Neural progenitor cell (in vitro differentiated cells): ENCODE results near the gene CBFB. TPM values are rescaled to one million over a fixed set of nuclear protein-coding genes. Genes with fewer than 3 reads are reported as not detected.

Experiments used
- DNase-seq: peaks from one replicate; pipeline ENCODE4 v3.0.0-alpha.2; 2016; ENCODE audit warnings: low spot score
- H2AFZ ChIP-seq: fragments of 200-600 bp; sonication (generic); replicated peaks from 2 replicates; pipeline ENCODE4 v1.6.1; 2016; ENCODE audit warnings: antibody characterized with exemption
- H3F3A ChIP-seq: fragments of 200-600 bp; sonication (generic); 2 replicates; pipeline ENCODE4 v1.6.1; 2016; ENCODE audit warnings: antibody characterized with exemption, low read depth
- H3K27ac ChIP-seq: fragments of 200-600 bp; sonication (generic); 2 replicates; pipeline ENCODE4 v1.5.1; 2016; ENCODE audit warnings: mild to moderate bottlenecking
- H3K27me3 ChIP-seq: fragments of 200-600 bp; sonication (generic); 2 replicates; pipeline ENCODE4 v1.6.1; 2016; ENCODE audit warnings: mild to moderate bottlenecking, moderate library complexity
- H3K36me3 ChIP-seq: fragments of 200-600 bp; sonication (generic); 2 replicates; pipeline ENCODE4 v1.5.1; 2016
- H3K4me1 ChIP-seq: fragments of 200-600 bp; sonication (generic); 2 replicates; pipeline ENCODE4 v1.6.1; 2016; ENCODE audit warnings: mixed run types
- H3K4me2 ChIP-seq: fragments of 200-600 bp; sonication (generic); 2 replicates; pipeline ENCODE4 v1.6.1; 2016
- H3K4me3 ChIP-seq: fragments of 200-600 bp; sonication (generic); 2 replicates; pipeline ENCODE4 v1.5.1; 2016
- H3K79me2 ChIP-seq: fragments of 200-600 bp; sonication (generic); 2 replicates; pipeline ENCODE4 v1.6.1; 2016; ENCODE audit warnings: low read depth
- H3K9ac ChIP-seq: fragments of 200-600 bp; sonication (generic); 2 replicates; pipeline ENCODE4 v1.6.1; 2016
- H3K9me3 ChIP-seq: fragments of 200-600 bp; sonication (generic); 2 replicates; pipeline ENCODE4 v1.5.1; 2016; ENCODE audit warnings: low read depth
- H4K20me1 ChIP-seq: fragments of 200-600 bp; sonication (generic); 2 replicates; pipeline ENCODE4 v1.6.1; 2016; ENCODE audit warnings: low read depth
- H3K27ac Mint-ChIP-seq: 3 replicates; pipeline ENCODE4 v1.8.0; 2021; ENCODE audit warnings: mixed read lengths
- H3K27me3 Mint-ChIP-seq: 2 replicates; pipeline ENCODE4 v1.8.0; 2022; ENCODE audit warnings: low read depth, mild to moderate bottlenecking, inconsistent platforms, moderate library complexity, mixed read lengths; ENCODE audit not compliant: insufficient read depth
- H3K36me3 Mint-ChIP-seq: 3 replicates; pipeline ENCODE4 v1.8.0; 2021; ENCODE audit warnings: mixed read lengths
- H3K4me1 Mint-ChIP-seq: 3 replicates; pipeline ENCODE4 v1.8.0; 2021; ENCODE audit warnings: mixed read lengths
- H3K4me3 Mint-ChIP-seq: 3 replicates; pipeline ENCODE4 v1.8.0; 2021; ENCODE audit warnings: mild to moderate bottlenecking, moderate library complexity, mixed read lengths
- H3K9me3 Mint-ChIP-seq: 3 replicates; pipeline ENCODE4 v1.8.0; 2020; ENCODE audit warnings: mixed read lengths
- EZH2 ChIP-seq: fragments of 200-600 bp; sonication (generic); IDR thresholded peaks from 2 replicates; pipeline ENCODE4 v1.6.1; 2017; ENCODE audit warnings: antibody characterized with exemption, mild to moderate bottlenecking, moderate library complexity
- EZH2phosphoT487 ChIP-seq: fragments of 200-600 bp; sonication (generic); IDR thresholded peaks from 2 replicates; pipeline ENCODE4 v1.6.1; 2017; ENCODE audit warnings: antibody characterized with exemption
- total RNA-seq: library from RNA; depleted of rRNA; stranded (reverse); fragments of >200 nt; gene quantifications from 2 replicates; pipeline ENCODE4 v1.2.3, GENCODE V29; 2015; ENCODE audit warnings: low replicate concordance
- TF ChIP-seq, protein P1 (sequence below): fragments of 200-600 bp; sonication (generic); IDR thresholded peaks from 2 replicates; pipeline ENCODE4 v1.5.1; 2017; ENCODE audit warnings: antibody characterized with exemption, mild to moderate bottlenecking

CBFB gene
- total RNA-seq, 1 donor from 2014 or later, result 95.5 TPM

- TF ChIP-seq, protein P1, sequence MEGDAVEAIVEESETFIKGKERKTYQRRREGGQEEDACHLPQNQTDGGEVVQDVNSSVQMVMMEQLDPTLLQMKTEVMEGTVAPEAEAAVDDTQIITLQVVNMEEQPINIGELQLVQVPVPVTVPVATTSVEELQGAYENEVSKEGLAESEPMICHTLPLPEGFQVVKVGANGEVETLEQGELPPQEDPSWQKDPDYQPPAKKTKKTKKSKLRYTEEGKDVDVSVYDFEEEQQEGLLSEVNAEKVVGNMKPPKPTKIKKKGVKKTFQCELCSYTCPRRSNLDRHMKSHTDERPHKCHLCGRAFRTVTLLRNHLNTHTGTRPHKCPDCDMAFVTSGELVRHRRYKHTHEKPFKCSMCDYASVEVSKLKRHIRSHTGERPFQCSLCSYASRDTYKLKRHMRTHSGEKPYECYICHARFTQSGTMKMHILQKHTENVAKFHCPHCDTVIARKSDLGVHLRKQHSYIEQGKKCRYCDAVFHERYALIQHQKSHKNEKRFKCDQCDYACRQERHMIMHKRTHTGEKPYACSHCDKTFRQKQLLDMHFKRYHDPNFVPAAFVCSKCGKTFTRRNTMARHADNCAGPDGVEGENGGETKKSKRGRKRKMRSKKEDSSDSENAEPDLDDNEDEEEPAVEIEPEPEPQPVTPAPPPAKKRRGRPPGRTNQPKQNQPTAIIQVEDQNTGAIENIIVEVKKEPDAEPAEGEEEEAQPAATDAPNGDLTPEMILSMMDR, result no peak
- TF ChIP-seq EZH2 (no peak), EZH2phosphoT487 (no peak)
- no peak overlapping the region for H3K4me2 ChIP-seq
- no peak overlapping the region for H3K27ac ChIP-seq
- no peaks in the 10 kb centered on the region for H3K9me3 ChIP-seq
- peaks cover 7% of the 10 kb centered on the region for H3K27me3 ChIP-seq
- peaks cover under 1% of the 10 kb centered on the region for H3K79me2 ChIP-seq
- H3K9ac ChIP-seq, result no peak overlapping the region
- no peaks in the 10 kb centered on the region for H3K36me3 ChIP-seq
- Mint-ChIP-seq H3K36me3 (peaks cover 10% of the 10 kb centered on the region), H3K4me3 (no peak overlapping the region), H3K27me3 (peaks cover 6% of the 10 kb centered on the region), H3K9me3 (no peaks in the 10 kb centered on the region), H3K4me1 (peaks cover 4% of the 10 kb centered on the region), H3K27ac (no peak overlapping the region)
- H3F3A ChIP-seq, result peaks cover 18% of the 10 kb centered on the region
- peaks cover 6% of the 10 kb centered on the region for H3K4me1 ChIP-seq
- H3K4me3 ChIP-seq, result no peak overlapping the region
- no peak overlapping the region for H2AFZ ChIP-seq
- H4K20me1 ChIP-seq, result no peaks in the 10 kb centered on the region
- no peak for DNase-seq
These were observed 75.9 kb downstream of the CBFB start for GRCh38 chr16:67104845-67105244.

GRCh38 chr16:67105246-67105645 is 76.3 kb downstream of the CBFB start:
- Histone ChIP-seq H4K20me1 (no peaks in the 10 kb centered on the region), H3K4me2 (no peak overlapping the region), H3K36me3 (no peaks in the 10 kb centered on the region), H3K79me2 (peaks cover 4% of the 10 kb centered on the region), H3F3A (peaks cover 14% of the 10 kb centered on the region), H3K4me1 (peaks cover 6% of the 10 kb centered on the region), H2AFZ (no peak overlapping the region), H3K4me3 (no peak overlapping the region), H3K9ac (no peak overlapping the region), H3K27ac (no peak overlapping the region), H3K9me3 (no peaks in the 10 kb centered on the region), H3K27me3 (peaks cover 7% of the 10 kb centered on the region)
- Mint-ChIP-seq H3K36me3 (peaks cover 10% of the 10 kb centered on the region), H3K4me3 (no peak overlapping the region), H3K9me3 (no peaks in the 10 kb centered on the region), H3K27me3 (peaks cover 7% of the 10 kb centered on the region), H3K27ac (no peak overlapping the region), H3K4me1 (peaks cover 4% of the 10 kb centered on the region)
- DNase-seq, result no peak
- no peak for TF ChIP-seq EZH2
- no peak for TF ChIP-seq EZH2phosphoT487
- TF ChIP-seq, protein P1, result no peak

- peaks cover under 1% of the 10 kb centered on the region for H4K20me1 ChIP-seq
- no peak overlapping the region for H3K9ac ChIP-seq
- H3K27me3 ChIP-seq, result peaks cover 7% of the 10 kb centered on the region
- no peak overlapping the region for H3K4me3 Mint-ChIP-seq
- no peak overlapping the region for H3K4me3 ChIP-seq
- peaks cover 8% of the 10 kb centered on the region for H3K4me1 Mint-ChIP-seq
- H3K27me3 Mint-ChIP-seq, result peaks cover 8% of the 10 kb centered on the region
- H3K27ac Mint-ChIP-seq, result no peak overlapping the region
- no peak overlapping the region for H3K4me2 ChIP-seq
- DNase-seq, result no peak
- H3K36me3 ChIP-seq, result no peaks in the 10 kb centered on the region
- TF ChIP-seq EZH2, result no peak
- TF ChIP-seq, protein P1, result no peak
- no peak for TF ChIP-seq EZH2phosphoT487
- H3K27ac ChIP-seq, result no peak overlapping the region
- H3K79me2 ChIP-seq, result peaks cover 11% of the 10 kb centered on the region
- peaks cover 13% of the 10 kb centered on the region for H3F3A ChIP-seq
- H3K36me3 Mint-ChIP-seq, result peaks cover 10% of the 10 kb centered on the region
- H3K9me3 Mint-ChIP-seq, result no peaks in the 10 kb centered on the region
- no peaks in the 10 kb centered on the region for H3K9me3 ChIP-seq
- H3K4me1 ChIP-seq, result peaks cover 10% of the 10 kb centered on the region
- H2AFZ ChIP-seq, result no peak overlapping the region
These were observed 76.9 kb downstream of the CBFB start for GRCh38 chr16:67105881-67106280.
